ENCODE data around the gene RSPH1. TPM values are rescaled to one million over a fixed set of nuclear protein-coding genes. Genes with fewer than 3 reads are reported as not detected.

The RSPH1 gene
- polyA plus RNA-seq, 1 of the 3 experiments (the other 2 are of a cell fraction): 0.97 TPM

- no peak for TF ChIP-seq NFIC (IDR thresholded peaks at IDR 0.05; ENCODE audit: borderline replicate concordance)
- TF ChIP-seq MEF2A (IDR thresholded peaks at IDR 0.05; ENCODE audit: borderline replicate concordance, low read depth): no peak
- no peak for TF ChIP-seq POLR2AphosphoS5 (IDR thresholded peaks at IDR 0.05; ENCODE audit: low read depth, low read length)
- TF ChIP-seq MXI1 (IDR thresholded peaks at IDR 0.05; ENCODE audit: low read depth, low read length): no peak
- TF ChIP-seq RFX5 (IDR thresholded peaks at IDR 0.05; ENCODE audit: low read length): no peak
- no peak for TF ChIP-seq RAD21 (IDR thresholded peaks at IDR 0.05; ENCODE audit: low read length)
- no peak for TF ChIP-seq YY1 (IDR thresholded peaks at IDR 0.05; ENCODE audit: low read depth)
- no peak for TF ChIP-seq EP300 (IDR thresholded peaks at IDR 0.05; ENCODE audit: borderline replicate concordance in 1 of 2, low read depth in 1 of 2, low read length in 1 of 2)
- no peak for TF ChIP-seq FOXM1 (IDR thresholded peaks at IDR 0.05; ENCODE audit: low read depth)
- TF ChIP-seq GATA2 (CRISPR knock-in tag; IDR thresholded peaks at IDR 0.05): no peak
- no peak for TF ChIP-seq REST (IDR thresholded peaks at IDR 0.05; ENCODE audit: low read depth, low read length)
- no peak for TF ChIP-seq ELF1 (IDR thresholded peaks at IDR 0.05)
- no peak for TF ChIP-seq PBX3 (IDR thresholded peaks at IDR 0.05)
- TF ChIP-seq USF2 (IDR thresholded peaks at IDR 0.05; ENCODE audit: borderline replicate concordance, low read depth, low read length): no peak
- no peak for TF ChIP-seq GABPA (IDR thresholded peaks at IDR 0.05; ENCODE audit: low read depth)
- no peak for TF ChIP-seq TAF1 (IDR thresholded peaks at IDR 0.05; ENCODE audit: borderline replicate concordance, low read depth, low read length)
- no peak for TF ChIP-seq SMC3 (IDR thresholded peaks at IDR 0.05; ENCODE audit: low read depth, low read length)
- no peak for TF ChIP-seq MAX (IDR thresholded peaks at IDR 0.05; ENCODE audit: low read depth)
- no peak for TF ChIP-seq IRF3 (IDR thresholded peaks at IDR 0.05; ENCODE audit: low read depth, low read length)
- H3K4me3 ChIP-seq (ENCODE audit: low read depth in 2 of 2, low read length in 1 of 2): no peak overlapping the region
- H3K9ac ChIP-seq: no peak overlapping the region
- H3K4me2 ChIP-seq: no peak overlapping the region
- no peaks in the 10 kb centered on the region for H3K4me1 ChIP-seq (ENCODE audit: control insufficient read depth in 1 of 2, insufficient read depth in 2 of 2, low read depth in 1 of 2, low read length in 1 of 2)
- no peak overlapping the region for H3K27ac ChIP-seq (ENCODE audit: low read depth in 2 of 2, low read length in 1 of 2)
- CTCF ChIA-PET: no interaction called here
- no peak overlapping the region for H2AFZ ChIP-seq (ENCODE audit: low read depth)
- POLR2A ChIA-PET: no interaction called here
- H3K9me3 ChIP-seq: no peaks in the 10 kb centered on the region
- no peaks in the 10 kb centered on the region for H4K20me1 ChIP-seq (ENCODE audit: insufficient read depth)
- H3F3A ChIP-seq (replicated peaks; ENCODE audit: insufficient read depth): no peaks in the 10 kb centered on the region
- no peaks in the 10 kb centered on the region for H3K79me2 ChIP-seq (ENCODE audit: insufficient read depth)
- peaks cover 6% of the 10 kb centered on the region; the same call in 1 of the 2 replicates for H3K27me3 ChIP-seq (ENCODE audit: insufficient read depth)
- no peak for DNase-seq
- H3K36me3 ChIP-seq (replicated peaks in 1 of 2; ENCODE audit: control insufficient read depth in 1 of 2, insufficient read depth in 2 of 2, low read length in 1 of 2): no peaks in the 10 kb centered on the region
- WGBS (ENCODE audit: low lambda C conversion rate): 58% methylated on average over 2 of the region's 2 CpGs
- H3K9me2 ChIP-seq: no peaks in the 10 kb centered on the region
Observed at GRCh38 chr21:42508371-42508770, 12.3 kb upstream of the RSPH1 start.
